ENCODE results near the gene SGCA.

Gene SGCA

DNA sequence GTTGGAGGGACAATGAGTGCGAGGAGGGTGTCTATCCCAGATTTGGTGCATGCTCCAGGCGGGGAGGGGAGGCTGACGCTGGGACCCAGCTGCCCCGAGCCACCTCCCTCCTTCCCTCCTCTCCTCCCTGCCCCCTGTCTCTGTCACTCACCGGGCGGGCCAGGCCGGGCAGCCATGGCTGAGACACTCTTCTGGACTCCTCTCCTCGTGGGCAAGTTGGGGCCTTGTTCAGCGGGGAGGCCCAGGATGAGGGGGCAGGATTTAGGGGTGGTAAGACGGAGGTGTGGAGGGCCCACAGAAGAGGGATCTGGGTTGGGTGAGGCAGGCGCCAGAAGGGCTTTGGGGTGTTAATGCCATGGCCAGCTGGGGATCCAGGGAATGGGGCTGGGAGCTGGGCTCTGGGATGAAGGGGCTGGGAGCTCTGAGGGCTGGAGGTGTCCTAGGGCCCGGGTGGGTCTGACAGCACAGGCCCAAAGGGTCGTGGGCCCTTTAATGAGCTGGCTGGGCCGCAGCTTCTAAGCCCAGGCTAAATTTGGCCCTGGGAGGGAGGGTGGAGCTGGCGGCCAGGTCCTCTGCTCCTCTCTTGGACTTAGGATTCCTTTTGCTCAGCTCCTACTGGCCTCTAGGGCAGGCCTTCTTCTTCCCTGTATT lies at the start of gene SGCA:
Gene SGCA (plus strand): TSS at position 139 of the 651 bp plus-strand sequence. CDS start 36 bp downstream, at position 175.
- no peak for DNase-seq (ENCODE audit: low read depth in 2 of 2)

DNA sequence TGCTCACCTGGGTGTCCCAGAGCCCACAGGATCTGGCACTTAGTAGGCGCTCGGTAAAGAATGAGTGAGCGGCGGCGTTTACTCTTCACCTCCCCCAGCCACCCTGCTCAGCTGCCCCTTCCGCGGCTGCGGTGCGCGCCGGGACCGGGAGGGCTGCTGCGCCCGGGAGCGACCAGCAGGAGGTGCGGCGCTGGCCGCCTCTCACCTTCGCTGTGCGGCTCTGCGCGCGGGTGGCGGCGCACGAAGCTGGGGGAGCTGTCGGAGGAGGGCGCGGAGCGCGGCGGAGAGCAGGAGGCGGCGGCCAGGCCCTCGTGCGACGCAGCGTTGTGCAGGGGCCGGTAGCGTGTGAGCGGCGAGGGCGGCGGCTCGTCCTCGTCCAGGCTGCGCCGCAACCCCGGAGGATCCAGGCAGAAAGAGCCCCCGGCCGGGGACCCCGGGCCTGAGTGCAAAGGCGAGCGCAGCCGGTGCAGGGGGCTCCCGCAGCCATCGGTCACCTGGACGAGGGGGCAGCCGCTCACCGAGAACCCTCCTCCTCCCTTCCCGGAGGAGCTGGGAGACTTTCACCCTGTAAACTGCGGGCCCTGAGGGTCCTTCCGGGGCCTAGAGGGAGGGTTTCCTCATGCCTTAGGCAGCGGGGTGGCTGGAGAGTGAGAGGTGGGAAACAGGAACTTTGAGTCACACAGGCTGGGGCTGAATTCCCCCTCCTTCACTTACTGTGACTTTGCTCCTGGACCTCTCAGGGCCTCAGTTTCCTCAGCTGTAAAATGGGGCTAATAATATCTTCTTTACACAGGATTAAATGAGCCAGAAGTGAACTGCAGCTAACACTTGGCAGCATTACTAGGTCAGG lies 48.4 kb upstream of the SGCA start:
- peak; percentile 36 to 47 for DNase-seq (ENCODE audit: low read depth in 2 of 2)

DNA sequence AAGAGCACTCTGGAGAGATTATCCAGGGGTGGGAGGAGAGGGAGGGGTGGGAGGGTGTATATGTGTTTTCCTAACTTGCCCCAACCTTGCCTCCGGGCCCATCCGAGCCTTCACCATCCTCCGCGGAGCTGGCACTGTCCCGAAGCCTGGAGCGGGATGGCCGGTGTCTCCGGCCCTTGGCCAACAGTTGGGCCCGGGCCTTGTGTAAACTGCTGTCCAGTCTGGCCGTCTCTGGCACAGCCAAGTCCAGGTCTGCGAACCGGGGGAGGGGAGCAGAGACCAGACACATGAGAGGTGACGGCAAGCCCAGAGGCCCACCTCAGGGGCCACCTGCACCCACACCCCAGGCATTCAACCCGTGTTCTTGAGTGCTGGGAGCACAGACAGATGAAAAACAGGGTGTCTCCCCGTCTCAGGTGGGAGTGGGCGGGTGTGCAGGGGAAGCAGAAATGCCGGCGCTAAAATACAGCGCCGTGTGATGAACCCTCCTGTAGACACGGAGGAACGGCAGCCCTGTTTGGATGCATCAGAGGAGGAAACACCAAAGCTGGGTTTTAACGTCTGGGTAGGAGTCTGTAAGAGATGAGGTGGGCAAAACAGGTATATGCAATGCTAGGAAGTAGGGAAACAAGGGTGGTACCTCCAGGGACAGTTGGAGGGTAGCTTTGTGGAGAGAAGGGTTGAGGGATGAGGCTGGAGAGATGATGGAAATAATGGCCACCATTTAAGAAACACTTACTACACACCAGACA lies 47.6 kb upstream of the SGCA start:
- DNase-seq (ENCODE audit: low read depth in 2 of 2): no peak

DNA sequence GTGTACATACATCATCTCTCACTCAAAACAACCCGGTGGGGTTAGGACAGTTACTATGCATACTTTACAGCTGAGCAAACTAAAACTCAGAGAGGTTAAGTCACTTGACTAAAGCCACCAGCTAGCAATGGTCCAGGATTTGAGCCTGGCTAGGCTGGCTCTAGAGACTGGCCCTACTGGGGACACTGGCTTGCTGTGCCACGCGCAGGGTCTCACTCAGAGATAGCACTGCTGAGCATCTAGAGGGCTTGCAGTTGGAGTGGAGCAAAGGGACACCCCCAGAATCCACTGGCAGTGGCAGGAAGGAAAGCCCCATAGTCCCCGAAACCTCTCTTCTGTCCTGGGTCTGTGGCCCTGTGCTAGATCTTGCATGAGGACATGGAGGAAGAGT lies 47.0 kb upstream of the SGCA start:
- DNase-seq (ENCODE audit: low read depth in 2 of 2): no peak

DNA sequence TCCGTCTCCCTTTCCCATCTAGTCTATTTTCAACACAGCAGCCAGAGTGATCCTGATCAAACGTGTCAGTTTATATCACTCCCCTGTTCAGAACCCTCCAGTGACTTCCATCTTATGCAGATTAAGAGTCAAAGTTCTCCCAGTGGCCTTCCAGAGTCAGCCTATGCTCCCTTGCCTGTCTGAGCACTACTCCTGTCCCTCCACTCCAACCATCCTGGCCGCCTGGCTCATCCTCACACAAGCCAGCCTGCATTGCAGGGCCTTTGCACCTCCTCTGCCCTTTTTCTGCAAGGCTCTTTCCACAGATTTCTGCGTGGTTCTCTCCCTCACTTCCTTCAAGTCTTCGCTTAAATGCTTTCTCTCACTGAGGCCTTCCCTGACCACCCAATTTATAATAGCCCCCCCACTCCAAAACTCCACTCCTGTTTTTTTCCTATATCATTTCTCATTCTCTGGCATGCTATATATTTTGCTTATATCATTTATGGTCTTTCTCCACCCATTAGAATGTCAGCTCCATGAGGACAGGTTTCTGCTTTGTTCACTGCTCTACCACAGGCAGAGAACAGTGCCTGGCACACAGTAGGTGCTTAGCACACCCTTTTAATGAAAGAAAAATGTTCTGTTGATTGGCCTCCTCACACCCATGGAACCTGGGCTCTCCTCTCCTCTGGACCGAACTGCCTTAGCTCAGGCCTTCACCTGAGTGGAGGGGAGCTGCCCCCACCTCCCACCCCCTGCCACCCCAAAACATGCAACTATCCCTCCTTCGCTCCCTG lies 45.1 kb upstream of the SGCA start:
- DNase-seq (ENCODE audit: low read depth in 2 of 2): no peak

DNA sequence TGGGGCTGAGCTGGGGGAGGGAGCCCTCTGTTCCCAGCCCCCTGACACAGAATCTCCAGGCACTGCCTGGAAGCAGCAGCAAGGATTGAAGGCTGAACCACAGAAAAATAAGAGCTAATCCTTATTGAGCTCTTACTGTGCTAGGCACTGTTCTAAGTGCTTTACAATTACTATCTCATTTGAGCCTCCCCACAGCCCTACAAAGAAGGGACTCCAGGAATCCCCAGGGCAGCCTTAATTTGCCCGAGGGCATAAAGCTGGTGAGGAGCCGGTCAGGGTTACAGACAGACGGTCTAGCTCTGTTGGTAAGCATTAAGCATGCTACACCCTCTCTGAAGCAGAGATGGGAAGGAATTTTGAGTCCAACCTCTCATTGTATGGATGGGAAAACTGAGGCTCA lies 42.9 kb upstream of the SGCA start:
- no peak for DNase-seq (ENCODE audit: low read depth in 2 of 2)

DNA sequence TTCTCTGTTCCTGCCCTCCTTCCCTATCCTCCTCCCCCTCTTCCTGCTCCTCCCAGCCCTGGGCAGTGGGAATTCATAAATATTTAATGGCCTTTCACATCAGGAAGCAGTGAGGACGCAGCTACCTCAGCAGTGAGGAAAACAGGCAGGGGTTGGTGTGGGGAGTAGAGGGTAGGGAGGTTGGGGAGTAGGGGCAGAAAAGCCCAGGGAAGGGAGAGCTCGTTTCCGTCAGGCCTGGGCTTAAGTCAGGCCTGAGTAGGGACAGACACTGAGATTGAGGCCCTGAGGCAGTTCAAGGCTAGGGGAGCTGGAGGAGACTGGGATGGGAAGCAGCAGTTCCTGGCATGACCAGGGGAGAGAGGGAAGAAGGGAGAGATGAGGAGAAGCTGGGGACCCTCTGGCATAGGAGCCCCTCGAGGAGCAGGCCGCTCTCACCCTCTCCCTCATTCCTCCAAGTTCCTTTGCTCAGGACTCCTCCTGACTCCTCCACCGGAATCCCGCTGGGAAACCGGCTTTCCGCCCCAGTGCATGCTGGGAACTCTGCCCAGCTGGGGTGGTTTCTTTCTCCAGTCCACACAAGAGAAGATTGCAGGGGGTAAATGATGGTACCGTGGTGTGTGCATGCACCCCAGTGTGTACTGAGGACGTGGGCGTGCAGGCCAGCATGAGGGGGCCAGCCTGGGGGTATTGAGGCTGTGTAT lies 42.0 kb upstream of the SGCA start:
- DNase-seq (ENCODE audit: low read depth in 2 of 2): no peak

DNA sequence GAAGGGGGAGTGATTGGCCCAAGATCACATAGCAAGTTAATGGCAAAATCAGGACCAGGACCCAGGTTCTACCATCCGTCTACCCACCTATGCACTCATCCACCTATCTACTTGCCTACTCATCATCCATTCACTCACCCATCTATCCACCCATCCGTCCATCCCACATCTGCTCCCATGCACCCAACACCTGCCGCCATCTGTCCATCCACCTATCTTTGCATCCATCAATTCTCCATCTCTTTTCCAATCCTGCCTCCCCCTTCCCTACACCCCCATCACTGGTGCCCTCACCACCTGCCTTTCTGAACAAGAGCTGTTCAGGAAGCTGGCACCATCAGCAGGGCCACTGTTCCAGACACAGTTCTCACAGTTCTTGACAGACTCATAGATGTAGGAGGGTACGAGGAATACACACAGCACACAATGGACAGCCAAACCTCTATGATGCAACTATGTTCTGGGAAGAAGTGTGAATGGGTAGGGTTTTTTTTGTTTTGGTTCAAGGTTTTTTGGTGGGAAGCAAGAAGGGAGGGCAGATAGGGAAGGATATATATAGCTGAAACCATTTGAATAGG lies 40.3 kb upstream of the SGCA start:
- DNase-seq (ENCODE audit: low read depth in 2 of 2): no peak

DNA sequence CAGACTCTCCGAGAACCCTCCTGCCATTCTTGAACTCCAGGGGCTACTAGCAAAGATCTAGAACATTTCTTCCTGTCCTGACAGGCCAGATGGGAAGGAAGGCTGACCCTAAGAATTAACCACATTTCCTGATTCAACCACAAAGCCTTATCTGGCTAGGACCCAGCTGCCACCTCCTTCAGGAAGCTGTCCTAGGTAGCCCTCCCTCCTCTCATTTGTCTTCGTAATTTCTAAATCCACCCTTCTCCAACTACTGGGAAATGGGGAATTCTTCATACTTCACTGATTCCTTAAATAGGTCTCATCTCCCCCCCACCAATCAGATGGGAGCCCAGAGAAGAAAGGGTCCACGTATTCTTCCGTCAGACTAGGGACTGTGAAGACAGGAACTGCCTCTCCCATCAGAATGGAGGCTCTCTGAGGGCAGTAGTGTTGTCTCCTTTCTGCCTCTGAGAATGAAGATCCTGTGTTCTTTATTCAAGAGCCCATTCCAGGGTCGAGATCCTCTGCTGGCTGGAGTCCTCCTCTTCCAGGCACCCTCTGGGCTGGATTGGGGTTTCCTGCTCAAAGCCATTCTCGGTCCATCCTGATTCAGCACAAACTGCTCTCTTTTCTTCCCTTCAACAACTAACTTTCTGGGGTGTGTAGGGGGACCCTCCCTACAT lies 38.0 kb upstream of the SGCA start:
- DNase-seq (ENCODE audit: low read depth in 2 of 2): no peak

DNA sequence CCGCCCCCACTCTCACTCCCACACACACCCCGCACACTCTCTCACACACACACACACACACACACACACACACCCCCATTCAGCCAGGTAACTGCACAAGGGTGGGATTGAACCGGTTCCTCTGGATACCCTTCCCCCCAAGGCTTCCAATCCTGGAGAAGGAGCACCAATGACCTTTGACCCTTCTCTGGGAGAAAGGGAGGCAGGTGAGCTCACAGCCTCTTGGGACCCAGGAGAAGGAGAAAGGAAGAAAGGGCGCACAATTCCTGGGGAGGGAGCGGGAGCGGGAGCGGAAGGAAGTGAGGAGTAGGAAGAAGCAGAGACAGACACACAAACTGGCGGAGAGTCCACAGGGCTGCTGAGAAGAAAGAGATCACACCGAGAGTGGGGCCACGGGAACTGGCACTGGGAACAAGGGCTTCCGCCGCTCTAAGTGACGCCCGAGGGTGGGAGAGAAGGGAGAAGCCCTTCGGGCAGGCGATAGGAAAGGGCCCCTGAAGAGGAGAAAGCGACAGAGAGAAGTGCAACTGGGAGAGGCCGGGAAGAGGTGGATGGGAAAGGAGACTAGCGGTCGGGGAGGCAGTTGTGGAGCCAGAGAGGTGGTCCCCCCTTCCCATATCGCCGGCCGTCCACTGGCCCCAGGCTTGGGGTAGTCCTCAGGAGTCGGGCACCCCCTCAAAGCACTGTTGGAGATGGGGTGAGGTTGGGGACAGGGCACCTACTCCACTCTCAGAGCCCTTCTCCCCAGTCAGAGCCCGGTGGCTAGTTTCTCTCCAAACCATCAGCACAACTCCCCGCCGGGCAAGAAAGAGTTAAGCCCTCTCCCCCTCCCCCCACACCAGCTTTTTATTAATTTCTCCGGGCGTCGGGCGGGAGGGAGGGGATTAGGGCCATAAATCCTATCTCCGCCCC lies 37.1 kb upstream of the SGCA start:
- no peak for DNase-seq (ENCODE audit: low read depth in 2 of 2)

DNA sequence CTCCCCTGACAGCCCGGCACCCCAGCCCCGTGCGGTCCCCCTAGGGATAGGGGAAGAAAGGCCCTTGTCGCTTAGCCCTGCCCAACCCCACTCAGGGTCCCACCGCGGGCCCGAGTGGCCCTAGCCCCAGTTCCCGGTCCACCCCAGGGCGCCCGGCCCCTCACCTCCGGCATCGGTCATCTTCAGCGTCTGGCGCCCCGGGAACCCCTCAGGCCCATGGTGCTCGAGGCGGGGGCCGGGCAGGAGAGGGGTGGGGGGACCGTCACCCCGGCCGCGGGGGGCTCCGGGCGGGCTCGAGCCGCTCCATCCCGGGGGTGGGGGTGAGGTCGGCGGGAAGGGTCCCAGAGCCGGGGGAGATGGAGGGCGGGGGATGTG lies 36.5 kb upstream of the SGCA start:
- DNase-seq (ENCODE audit: low read depth in 2 of 2): no peak

DNA sequence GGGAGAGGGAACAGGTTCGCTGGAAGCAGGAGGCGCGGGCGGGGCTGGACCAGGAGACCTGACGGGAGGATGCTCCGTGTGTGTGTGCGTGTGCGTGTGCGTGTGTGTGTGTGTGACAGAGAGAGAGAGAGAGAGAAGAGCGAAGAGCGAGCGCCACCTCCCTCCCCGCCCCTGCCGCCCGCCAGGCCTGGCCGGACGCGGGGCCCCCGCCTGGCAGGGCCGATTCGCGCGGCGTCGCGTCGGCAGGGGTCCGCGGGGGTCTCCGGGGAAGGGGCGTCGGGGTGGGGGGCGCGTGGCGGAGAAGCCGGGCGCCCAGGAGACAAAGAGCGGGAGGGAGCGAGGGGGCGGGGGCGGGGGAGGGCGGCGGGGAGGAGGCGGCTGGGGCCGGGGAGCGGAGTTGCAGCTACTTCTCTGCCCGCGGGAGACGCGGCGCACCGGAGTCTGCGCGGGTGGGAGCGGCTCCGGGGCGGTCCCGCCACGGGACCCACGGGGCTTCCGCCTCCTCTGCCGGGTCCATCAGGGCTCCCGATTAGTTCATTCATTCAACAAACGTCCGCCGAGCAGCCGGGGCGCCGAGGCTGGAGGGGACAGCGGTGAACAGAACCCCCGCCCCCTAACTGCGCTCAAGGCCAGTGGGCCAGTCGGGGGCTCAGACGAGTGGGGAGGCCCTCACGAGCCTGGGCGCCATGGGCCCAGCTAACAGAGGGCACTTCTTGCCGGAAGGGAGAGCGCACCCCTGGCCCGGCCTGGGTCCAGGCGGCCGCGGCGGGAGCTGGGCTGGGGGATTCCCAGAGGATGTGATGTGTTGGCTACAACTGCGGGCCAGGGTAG lies 35.9 kb upstream of the SGCA start, which contains the start of gene SAMD14:
Gene SAMD14 (minus strand): TSS at position 433 of the 831 bp plus-strand sequence. CDS start 5,201 bp downstream, outside the sequence.
- DNase-seq (ENCODE audit: low read depth in 2 of 2): no peak

DNA sequence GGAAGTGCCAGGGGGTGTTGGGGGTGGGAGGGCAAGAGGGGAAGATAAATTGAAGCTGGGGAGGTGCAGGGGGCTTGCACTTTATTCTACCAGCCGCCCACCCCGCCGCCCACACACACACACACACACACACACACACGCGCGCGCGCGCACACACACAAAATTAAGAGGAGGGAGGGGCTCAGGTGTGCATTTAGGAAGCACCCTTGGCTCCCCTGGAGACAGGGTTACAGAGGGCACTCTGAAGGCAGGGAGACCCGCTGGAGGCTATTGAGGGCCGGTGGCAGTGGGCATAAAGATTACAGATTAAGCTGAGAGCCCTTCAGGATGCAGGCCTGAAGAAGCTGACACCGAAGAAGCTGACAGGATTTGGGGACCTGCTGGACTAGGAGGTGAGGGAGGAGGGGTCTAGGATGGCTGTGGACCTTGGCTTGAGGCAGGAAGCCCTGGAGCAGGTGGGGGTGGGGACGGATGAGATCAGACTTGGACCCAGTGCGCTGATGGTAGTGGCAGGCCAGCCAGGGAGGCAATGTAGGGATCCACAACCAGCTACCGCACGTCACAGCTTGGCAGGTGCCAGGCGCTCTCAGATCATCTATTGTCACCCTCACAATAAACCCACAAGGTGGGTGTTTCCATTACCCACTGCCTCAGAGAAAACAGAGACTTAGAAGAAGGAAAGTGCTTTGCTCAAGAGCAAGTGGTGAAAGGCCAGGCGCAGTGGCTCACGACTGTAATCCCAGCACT lies 35.1 kb upstream of the SGCA start:
- DNase-seq (ENCODE audit: low read depth in 2 of 2): no peak

DNA sequence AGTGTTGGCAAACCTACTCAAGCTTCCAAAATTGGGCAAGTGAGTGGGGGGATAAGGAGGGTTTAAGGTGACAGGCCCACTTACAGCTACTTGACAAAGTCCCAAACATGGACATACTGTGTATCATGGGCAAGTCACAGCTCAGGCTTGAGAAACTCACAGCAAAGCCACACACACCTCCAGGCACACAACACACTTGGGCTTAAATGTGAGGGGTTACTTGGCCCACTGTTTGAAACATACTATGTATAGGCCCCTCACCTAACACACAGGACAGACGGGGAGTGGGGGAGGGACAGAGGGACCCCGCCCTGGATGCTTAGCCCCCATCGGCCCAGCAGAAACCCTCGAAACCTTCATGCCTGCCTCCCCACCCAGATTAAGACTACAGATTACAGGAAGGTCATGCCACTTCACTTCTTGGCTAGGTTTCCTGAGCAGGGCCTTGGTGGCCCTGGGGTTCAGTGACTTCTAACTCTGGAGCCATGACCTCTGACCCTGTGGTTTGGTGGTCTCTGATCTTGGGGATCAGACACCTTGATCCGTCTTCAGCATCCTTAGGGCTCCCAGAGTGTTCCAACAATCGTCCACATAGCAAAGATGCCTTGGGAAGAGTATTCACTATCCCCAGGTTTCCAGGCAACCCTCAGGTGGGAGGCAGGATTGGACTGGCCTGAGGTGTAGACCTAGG lies 33.6 kb upstream of the SGCA start:
- DNase-seq (ENCODE audit: low read depth in 2 of 2): no peak

DNA sequence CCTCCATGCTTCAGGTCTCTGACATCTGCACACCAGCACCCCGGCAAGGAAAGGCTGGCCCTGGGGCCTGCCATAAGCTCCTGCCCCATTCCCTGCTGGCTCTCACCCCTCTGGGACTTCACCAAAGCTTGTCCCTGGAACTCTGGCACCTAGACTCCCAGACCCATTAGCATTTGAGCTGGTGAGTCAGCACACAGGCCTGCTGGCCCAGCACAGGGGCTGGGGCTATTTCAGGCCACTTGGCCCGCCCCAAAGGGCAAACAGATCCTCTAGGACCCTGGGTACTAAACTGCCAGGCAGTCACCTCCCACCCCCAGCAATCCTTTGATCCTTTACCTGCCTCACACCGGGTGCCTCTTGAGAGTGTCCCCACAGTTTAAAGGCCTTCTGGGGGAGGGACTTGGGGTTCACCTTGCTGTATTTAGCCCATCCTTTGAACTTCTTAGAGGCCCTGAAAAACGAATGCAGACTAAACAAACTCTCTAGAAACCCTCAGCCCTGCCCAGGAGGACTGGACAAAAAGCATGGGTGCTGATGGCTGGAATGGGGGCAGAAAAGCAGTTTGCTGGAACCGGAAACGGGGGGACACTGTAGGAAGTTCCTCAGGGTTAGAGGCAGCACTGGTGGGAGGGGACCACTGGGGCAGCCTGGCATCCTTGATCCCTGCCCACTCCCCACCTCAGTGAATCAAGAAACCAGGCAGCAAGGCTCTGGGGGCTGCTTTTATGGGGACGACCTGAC lies 32.6 kb upstream of the SGCA start:
- no peak for DNase-seq (ENCODE audit: low read depth in 2 of 2)

DNA sequence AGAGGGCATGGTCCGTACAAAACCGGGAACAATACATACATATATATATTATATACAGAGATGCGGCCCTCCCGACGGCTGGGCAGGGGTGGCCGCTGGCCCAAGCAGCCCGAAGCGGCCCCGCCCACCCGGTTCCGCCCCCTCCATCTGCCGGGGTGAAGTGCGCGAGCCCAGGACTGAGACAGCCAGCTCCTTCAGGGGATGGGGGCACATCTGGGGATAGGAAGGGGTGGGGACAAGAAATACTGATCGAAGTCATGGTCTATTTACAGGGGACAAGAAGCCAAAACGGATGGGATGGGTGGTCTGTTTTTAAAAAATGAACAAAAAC lies 32.1 kb upstream of the SGCA start:
- no peak for DNase-seq (ENCODE audit: low read depth in 2 of 2)

Measured in stimulated activated CD8-positive, alpha-beta memory T cell treated with anti-CD3 and anti-CD28 coated beads, Interleukin-15, amount 100 ng/mL, for 48 hours (primary cell).